Vagina (tissue), 2 donors: ENCODE measurements around the gene AKAP6. TPM values are rescaled to one million over a fixed set of nuclear protein-coding genes. Genes with fewer than 3 reads are reported as not detected.

Experiments used
- DNase-seq, 2 donors: peaks; one replicate each; pipeline ENCODE4 v3.0.0-alpha.2; 2017; ENCODE audit errors: extremely low spot score in 2 of 2
- H3K27ac ChIP-seq: fragments of 200-600 bp; sonication (generic); one replicate; pipeline ENCODE4 v1.5.1; 2019
- H3K27me3 ChIP-seq: fragments of 200-600 bp; sonication (generic); one replicate; pipeline ENCODE4 v1.5.1; 2019
- H3K36me3 ChIP-seq, 2 donors: fragments of 200-600 bp; sonication (generic); one replicate each; pipeline ENCODE4 v1.5.1; 2017 to 2019
- H3K4me1 ChIP-seq: fragments of 200-600 bp; sonication (generic); one replicate; pipeline ENCODE4 v1.5.1; 2019
- H3K4me3 ChIP-seq, 2 donors: fragments of 200-600 bp; sonication (generic); 1 replicate in 1 of 2; 2 replicates in 1 of 2; pipeline ENCODE4 v1.5.1; 2016 to 2019
- H3K9me3 ChIP-seq: fragments of 200-600 bp; sonication (generic); one replicate; pipeline ENCODE4 v1.5.1; 2019
- POLR2A ChIP-seq, 2 donors: fragments of 450-650 bp; IDR thresholded peaks; one replicate each; pipeline ENCODE4 v1.6.1; 2017; ENCODE audit warnings: antibody characterized with exemption in 2 of 2, mild to moderate bottlenecking in 2 of 2, moderate library complexity in 2 of 2
- POLR2AphosphoS5 ChIP-seq, 2 donors: sonication (generic); formaldehyde crosslinking; IDR thresholded peaks; one replicate each; pipeline ENCODE4 v1.9.0; 2017; ENCODE audit warnings: antibody characterized with exemption in 2 of 2, mild to moderate bottlenecking in 2 of 2, low read depth in 1 of 2; ENCODE audit not compliant: insufficient read depth in 1 of 2
- intact Hi-C: fragments of 100-400 bp; cut with DNase I; formaldehyde crosslinking; loops from one replicate; pipeline ENCODE4 v1.15.1; 2023
- total RNA-seq: library from RNA; depleted of rRNA; stranded (reverse); fragments of >200 nt; gene quantifications from one replicate; pipeline ENCODE4 v1.2.3, GENCODE V29; 2016
- TF ChIP-seq, protein P1 (sequence below), 3 experiments: fragments of 450-650 bp in 2 of 3; fragments of 200-600 bp in 1 of 3; sonication (generic) in 1 of 3; IDR thresholded peaks; one replicate each; pipeline ENCODE4 v1.5.1; 2017 to 2019; ENCODE audit warnings: antibody characterized with exemption in 3 of 3, mild to moderate bottlenecking in 2 of 3, moderate library complexity in 2 of 3

Gene AKAP6
- total RNA-seq, 1 donor from 2014 or later = 3.9 TPM

DNA sequence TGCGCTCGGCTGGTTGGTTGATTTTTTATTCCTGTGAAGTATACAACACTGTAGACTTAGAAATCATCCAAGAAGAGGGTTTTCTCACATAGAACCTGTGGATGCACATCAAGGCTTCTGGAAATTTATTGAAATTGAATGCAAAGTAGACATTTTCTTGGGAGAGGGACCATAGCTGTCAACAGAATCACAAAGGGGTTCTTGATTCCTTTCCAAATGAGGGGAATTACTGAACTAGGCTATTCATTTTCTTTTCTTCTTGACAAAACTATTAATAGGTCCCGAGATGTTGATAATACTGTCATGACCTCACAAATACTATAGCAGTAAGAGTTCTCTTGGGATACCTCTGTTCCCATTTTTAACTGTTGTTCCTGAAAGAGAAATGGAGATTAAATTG lies 73.9 kb downstream of the AKAP6 start:
- no peak overlapping the region for H3K27ac ChIP-seq
- no peaks in the 10 kb centered on the region for H3K36me3 ChIP-seq
- H3K9me3 ChIP-seq = no peaks in the 10 kb centered on the region
- no peaks in the 10 kb centered on the region for H3K27me3 ChIP-seq
- no peak overlapping the region for H3K4me3 ChIP-seq
- no peaks in the 10 kb centered on the region for H3K4me1 ChIP-seq
- no peak for DNase-seq
- TF ChIP-seq POLR2A (IDR thresholded peaks at IDR 0.05) = no peak
- TF ChIP-seq POLR2AphosphoS5 (IDR thresholded peaks at IDR 0.05; ENCODE audit: insufficient read depth in 1 of 2, low read depth in 1 of 2) = no peak
- TF ChIP-seq, protein P1, sequence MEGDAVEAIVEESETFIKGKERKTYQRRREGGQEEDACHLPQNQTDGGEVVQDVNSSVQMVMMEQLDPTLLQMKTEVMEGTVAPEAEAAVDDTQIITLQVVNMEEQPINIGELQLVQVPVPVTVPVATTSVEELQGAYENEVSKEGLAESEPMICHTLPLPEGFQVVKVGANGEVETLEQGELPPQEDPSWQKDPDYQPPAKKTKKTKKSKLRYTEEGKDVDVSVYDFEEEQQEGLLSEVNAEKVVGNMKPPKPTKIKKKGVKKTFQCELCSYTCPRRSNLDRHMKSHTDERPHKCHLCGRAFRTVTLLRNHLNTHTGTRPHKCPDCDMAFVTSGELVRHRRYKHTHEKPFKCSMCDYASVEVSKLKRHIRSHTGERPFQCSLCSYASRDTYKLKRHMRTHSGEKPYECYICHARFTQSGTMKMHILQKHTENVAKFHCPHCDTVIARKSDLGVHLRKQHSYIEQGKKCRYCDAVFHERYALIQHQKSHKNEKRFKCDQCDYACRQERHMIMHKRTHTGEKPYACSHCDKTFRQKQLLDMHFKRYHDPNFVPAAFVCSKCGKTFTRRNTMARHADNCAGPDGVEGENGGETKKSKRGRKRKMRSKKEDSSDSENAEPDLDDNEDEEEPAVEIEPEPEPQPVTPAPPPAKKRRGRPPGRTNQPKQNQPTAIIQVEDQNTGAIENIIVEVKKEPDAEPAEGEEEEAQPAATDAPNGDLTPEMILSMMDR (IDR thresholded peaks at IDR 0.05) = no peak
- intact Hi-C loops = no loop called here

DNA sequence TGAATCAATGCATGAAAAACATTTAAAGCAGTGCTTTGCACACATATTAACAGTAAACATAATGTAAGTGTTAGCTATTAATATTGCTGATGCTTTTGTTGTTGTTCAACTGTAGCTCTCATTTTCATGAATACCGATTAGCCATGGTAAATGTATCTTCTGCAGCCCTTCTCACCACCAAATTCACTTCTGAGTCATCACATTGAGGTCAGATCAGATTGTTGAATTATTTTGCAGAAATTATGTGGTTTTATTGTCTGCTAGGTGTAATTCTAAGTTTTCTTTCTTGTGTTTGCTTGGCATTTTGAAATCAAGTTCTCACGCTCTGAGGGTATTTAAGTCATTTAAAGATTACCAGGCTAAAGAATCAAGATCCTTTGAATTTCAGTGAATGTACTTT lies 74.6 kb downstream of the AKAP6 start:
- TF ChIP-seq, protein P1 (IDR thresholded peaks at IDR 0.05) = no peak
- no peak for TF ChIP-seq POLR2AphosphoS5 (IDR thresholded peaks at IDR 0.05; ENCODE audit: insufficient read depth in 1 of 2, low read depth in 1 of 2)
- TF ChIP-seq POLR2A (IDR thresholded peaks at IDR 0.05) = no peak
- H3K27me3 ChIP-seq = no peaks in the 10 kb centered on the region
- no peak for DNase-seq

DNA sequence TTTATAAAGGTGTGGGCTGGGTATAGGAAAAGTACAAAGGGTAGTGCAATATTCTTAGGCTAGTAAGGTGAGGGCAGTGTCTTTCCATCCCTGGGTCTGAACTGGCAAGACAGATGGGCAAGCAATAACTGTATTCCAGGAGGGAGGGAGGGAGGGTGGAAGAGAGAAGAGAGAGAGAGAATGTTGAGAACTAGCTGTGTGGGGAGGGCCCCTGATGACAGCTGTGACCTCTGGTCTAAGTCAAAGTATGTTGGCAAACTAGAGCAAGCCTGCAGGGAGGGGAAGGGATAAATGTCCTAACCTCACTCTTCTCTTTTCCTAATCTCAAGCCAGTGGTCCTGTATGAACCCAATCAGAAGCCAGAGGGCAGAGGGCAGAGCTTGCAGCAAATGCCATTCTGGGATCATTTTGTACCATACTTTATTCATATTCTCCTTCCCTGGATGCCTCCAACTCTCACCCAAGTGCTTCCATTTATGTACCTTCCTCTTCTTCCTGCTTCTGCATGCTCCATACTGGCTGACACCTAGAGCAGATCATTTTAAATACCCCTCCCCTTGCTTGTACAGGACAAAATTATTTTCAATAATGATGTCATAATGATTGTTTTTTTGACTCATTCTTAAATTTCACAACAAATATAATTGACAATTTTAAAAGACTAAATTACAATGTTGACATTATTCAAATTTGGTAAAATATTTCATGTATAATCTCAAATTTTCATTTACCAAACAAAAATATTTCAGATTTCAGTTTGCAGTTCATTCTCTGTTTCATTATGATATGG lies 75.9 kb downstream of the AKAP6 start:
- no peaks in the 10 kb centered on the region for H3K27me3 ChIP-seq
- DNase-seq = no peak
- intact Hi-C loops = no loop called here
- no peak overlapping the region for H3K4me3 ChIP-seq
- H3K4me1 ChIP-seq = no peaks in the 10 kb centered on the region
- H3K9me3 ChIP-seq = no peaks in the 10 kb centered on the region
- TF ChIP-seq POLR2AphosphoS5 (IDR thresholded peaks at IDR 0.05; ENCODE audit: insufficient read depth in 1 of 2, low read depth in 1 of 2) (no peak), POLR2A (IDR thresholded peaks at IDR 0.05) (no peak)
- TF ChIP-seq, protein P1 (IDR thresholded peaks at IDR 0.05) = no peak
- no peaks in the 10 kb centered on the region for H3K36me3 ChIP-seq
- H3K27ac ChIP-seq = no peak overlapping the region

More for the DNA sequence above, 74.6 kb downstream of the AKAP6 start:
- H3K4me1 ChIP-seq = no peaks in the 10 kb centered on the region
- intact Hi-C loops = no loop called here
- H3K4me3 ChIP-seq = no peak overlapping the region
- H3K36me3 ChIP-seq = no peaks in the 10 kb centered on the region
- H3K27ac ChIP-seq = no peak overlapping the region
- H3K9me3 ChIP-seq = no peaks in the 10 kb centered on the region

DNA sequence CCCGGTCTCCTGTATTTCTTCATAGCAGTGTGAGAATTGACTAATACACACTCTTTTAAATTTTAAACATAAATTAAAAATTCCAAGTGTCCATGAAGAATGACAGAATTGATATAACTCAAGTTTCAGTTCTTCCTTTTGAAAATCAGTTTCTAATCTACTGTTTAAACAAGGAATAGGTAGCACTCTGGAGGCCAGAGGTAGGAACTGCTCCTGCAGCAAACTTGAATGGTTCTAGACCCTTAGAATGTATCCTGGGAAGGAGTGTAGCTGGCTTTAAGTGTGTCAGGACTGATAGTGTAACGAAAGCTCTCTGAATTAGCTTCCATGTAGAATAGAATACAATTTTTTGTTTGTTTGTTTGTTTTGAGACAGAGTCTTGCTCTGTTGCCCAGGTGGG lies 76.8 kb downstream of the AKAP6 start:
- intact Hi-C loops = no loop called here
- H3K4me3 ChIP-seq = no peak overlapping the region
- no peaks in the 10 kb centered on the region for H3K9me3 ChIP-seq
- no peaks in the 10 kb centered on the region for H3K36me3 ChIP-seq
- no peaks in the 10 kb centered on the region for H3K27me3 ChIP-seq
- no peaks in the 10 kb centered on the region for H3K4me1 ChIP-seq
- H3K27ac ChIP-seq = no peak overlapping the region
- TF ChIP-seq, protein P1 (IDR thresholded peaks at IDR 0.05) = no peak
- TF ChIP-seq POLR2A (IDR thresholded peaks at IDR 0.05) = no peak
- DNase-seq = no peak

DNA sequence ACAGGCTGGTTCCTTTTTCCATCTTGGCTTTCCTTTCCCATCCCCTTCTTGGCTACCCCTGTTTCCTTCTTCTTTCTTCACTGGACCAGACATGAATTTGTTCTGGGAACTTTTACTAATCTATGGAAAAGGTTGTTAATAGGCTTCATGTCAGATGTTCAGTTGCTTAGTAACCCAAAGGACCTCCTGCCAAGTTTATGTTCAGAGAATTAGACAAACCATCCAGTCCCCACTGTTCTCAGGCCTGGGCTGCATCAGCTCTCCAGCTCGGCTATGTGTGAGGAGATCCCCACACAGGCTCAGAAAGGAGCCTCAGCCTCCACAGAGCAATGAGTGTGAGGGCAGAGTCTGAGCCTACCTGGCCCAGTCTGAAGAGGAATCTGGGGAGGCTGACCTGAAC lies 78.0 kb downstream of the AKAP6 start:
- H3K9me3 ChIP-seq = no peaks in the 10 kb centered on the region
- no peak for DNase-seq
- TF ChIP-seq POLR2A (IDR thresholded peaks at IDR 0.05) = no peak
- TF ChIP-seq, protein P1 (IDR thresholded peaks at IDR 0.05) = no peak
- no peak for TF ChIP-seq POLR2AphosphoS5 (IDR thresholded peaks at IDR 0.05; ENCODE audit: insufficient read depth in 1 of 2, low read depth in 1 of 2)
- H3K36me3 ChIP-seq = no peaks in the 10 kb centered on the region
- no peak overlapping the region for H3K27ac ChIP-seq
- H3K27me3 ChIP-seq = no peaks in the 10 kb centered on the region
- intact Hi-C loops = no loop called here
- no peak overlapping the region for H3K4me3 ChIP-seq
- no peaks in the 10 kb centered on the region for H3K4me1 ChIP-seq
